Prostate gland (tissue), 2 donors: ENCODE data around the gene CDC34.

Experiments used
- CTCF ChIP-seq, 4 experiments: fragments of 200-600 bp in 2 of 4; fragments of 450-650 bp in 2 of 4; sonication (generic) in 2 of 4; IDR thresholded peaks; 1 replicate in 3 of 4; 2 replicates in 1 of 4; pipeline ENCODE4 v1.5.1; 2016 to 2019; ENCODE audit warnings: antibody characterized with exemption in 4 of 4, mild to moderate bottlenecking in 2 of 4, moderate library complexity in 2 of 4
- POLR2A ChIP-seq: fragments of 450-650 bp; IDR thresholded peaks from one replicate; pipeline ENCODE4 v1.6.1; 2016; ENCODE audit warnings: antibody characterized with exemption, mild to moderate bottlenecking

GRCh38 chr19:482186-483041 is 49.1 kb upstream of the CDC34 start:
- TF ChIP-seq CTCF (IDR thresholded peaks at IDR 0.05) (no peak), POLR2A (no peak)
